ENCODE measurements around the gene PODXL. TPM values are rescaled to one million over a fixed set of nuclear protein-coding genes. Genes with fewer than 3 reads are reported as not detected.
"Not testable (repeated sequence)": the region's sequence is repeated elsewhere in the genome, so short reads cannot be mapped to it uniquely, and the experiment has no call there.

Gene PODXL
- total and polyA plus RNA-seq, 2 donors (not counting 1 experiment from before 2014, with no cell fraction given) = 0.17 to 0.27 TPM

GRCh38 chr7:131506597-131506996 is 49.8 kb downstream of the PODXL start:
- Histone ChIP-seq H3K79me2 (ENCODE audit: control insufficient read depth, insufficient read depth, low read length) (no peaks in the 10 kb centered on the region), H4K20me1 (ENCODE audit: control insufficient read depth, extremely low read depth, insufficient read depth, low read length) (no peaks in the 10 kb centered on the region)

GRCh38 chr7:131505636-131506557 is 50.5 kb downstream of the PODXL start:
- Histone ChIP-seq H3K4me1 (ENCODE audit: control insufficient read depth, extremely low read depth, insufficient read depth, low read length) (peaks cover 11% of the 10 kb centered on the region), H4K20me1 (ENCODE audit: control insufficient read depth, extremely low read depth, insufficient read depth, low read length) (no peaks in the 10 kb centered on the region), H3K27me3 (ENCODE audit: control insufficient read depth, insufficient read depth, low read length) (peaks cover 4% of the 10 kb centered on the region), H3K4me3 (replicated peaks in 1 of 4; ENCODE audit: control extremely low read depth in 1 of 4, insufficient read depth in 1 of 4, low read depth in 3 of 4, low read length in 4 of 4) (no peak overlapping the region), H2AFZ (ENCODE audit: low read length) (no peak overlapping the region), H3K27ac (ENCODE audit: insufficient read depth, low read length) (no peak overlapping the region), H3K9me3 (ENCODE audit: control insufficient read depth, insufficient read depth, low read depth, low read length) (no peaks in the 10 kb centered on the region), H3K79me2 (ENCODE audit: control insufficient read depth, insufficient read depth, low read length) (no peaks in the 10 kb centered on the region), H3K36me3 (ENCODE audit: control insufficient read depth, insufficient read depth, low read length) (no peaks in the 10 kb centered on the region), H3K4me2 (ENCODE audit: extremely low read depth, insufficient read depth, low read length) (no peak overlapping the region), H3K9ac (ENCODE audit: insufficient read depth, low read length) (no peak overlapping the region)
- TF ChIP-seq CTCF (conservative IDR thresholded peaks at IDR 0.05 in 1 of 2, IDR thresholded peaks at IDR 0.05 in 1 of 2; ENCODE audit: low read depth in 1 of 2, low read length in 2 of 2) (no peak), EZH2 (IDR thresholded peaks at IDR 0.05; ENCODE audit: low read length, missing control alignments) (no peak)
- DNase-seq (ENCODE audit: low read depth in 2 of 2) = no peak

More at GRCh38 chr7:131506597-131506996, 49.8 kb downstream of the PODXL start:
- peaks cover 11% of the 10 kb centered on the region for H3K4me1 ChIP-seq (ENCODE audit: control insufficient read depth, extremely low read depth, insufficient read depth, low read length)
- H3K4me3 ChIP-seq (replicated peaks in 1 of 4; ENCODE audit: control extremely low read depth in 1 of 4, insufficient read depth in 1 of 4, low read depth in 3 of 4, low read length in 4 of 4) = no peak overlapping the region
- H3K27me3 ChIP-seq (ENCODE audit: control insufficient read depth, insufficient read depth, low read length) = peaks cover 4% of the 10 kb centered on the region
- no peak overlapping the region for H2AFZ ChIP-seq (ENCODE audit: low read length)
- TF ChIP-seq EZH2 (IDR thresholded peaks at IDR 0.05; ENCODE audit: low read length, missing control alignments) = no peak
- no peak for TF ChIP-seq CTCF (conservative IDR thresholded peaks at IDR 0.05 in 1 of 2, IDR thresholded peaks at IDR 0.05 in 1 of 2; ENCODE audit: low read depth in 1 of 2, low read length in 2 of 2)
- H3K4me2 ChIP-seq (ENCODE audit: extremely low read depth, insufficient read depth, low read length) = no peak overlapping the region
- DNase-seq (ENCODE audit: low read depth in 2 of 2) = no peak
- H3K9me3 ChIP-seq (ENCODE audit: control insufficient read depth, insufficient read depth, low read depth, low read length) = no peaks in the 10 kb centered on the region
- no peak overlapping the region for H3K27ac ChIP-seq (ENCODE audit: insufficient read depth, low read length)
- no peaks in the 10 kb centered on the region for H3K36me3 ChIP-seq (ENCODE audit: control insufficient read depth, insufficient read depth, low read length)
- H3K9ac ChIP-seq (ENCODE audit: insufficient read depth, low read length) = no peak overlapping the region

GRCh38 chr7:131505037-131505620 is 51.3 kb downstream of the PODXL start:
- H3K36me3 ChIP-seq (ENCODE audit: control insufficient read depth, insufficient read depth, low read length); H3K27me3 ChIP-seq (ENCODE audit: control insufficient read depth, insufficient read depth, low read length); H3K79me2 ChIP-seq (ENCODE audit: control insufficient read depth, insufficient read depth, low read length); H2AFZ ChIP-seq (ENCODE audit: low read length); H3K27ac ChIP-seq (ENCODE audit: insufficient read depth, low read length); H3K9me3 ChIP-seq (ENCODE audit: control insufficient read depth, insufficient read depth, low read depth, low read length); H3K4me2 ChIP-seq (ENCODE audit: extremely low read depth, insufficient read depth, low read length); H3K4me3 ChIP-seq (replicated peaks in 1 of 4; ENCODE audit: control extremely low read depth in 1 of 4, insufficient read depth in 1 of 4, low read depth in 3 of 4, low read length in 4 of 4); H4K20me1 ChIP-seq (ENCODE audit: control insufficient read depth, extremely low read depth, insufficient read depth, low read length); H3K9ac ChIP-seq (ENCODE audit: insufficient read depth, low read length): not testable (repeated sequence)
- DNase-seq (ENCODE audit: low read depth in 2 of 2) = peak in 1 of 2 donors; percentile 10
- peaks cover 11% of the 10 kb centered on the region for H3K4me1 ChIP-seq (ENCODE audit: control insufficient read depth, extremely low read depth, insufficient read depth, low read length)

All from fibroblast of lung (primary cell).